GM21515 (cell line): ENCODE results near the gene CENPS.

Experiments
- ATAC-seq: cut with Tn5 transposase; IDR thresholded peaks from one replicate; pipeline ENCODE4 v1.9.1; 2021; ENCODE audit not compliant: unreplicated experiment

CENPS gene

DNA sequence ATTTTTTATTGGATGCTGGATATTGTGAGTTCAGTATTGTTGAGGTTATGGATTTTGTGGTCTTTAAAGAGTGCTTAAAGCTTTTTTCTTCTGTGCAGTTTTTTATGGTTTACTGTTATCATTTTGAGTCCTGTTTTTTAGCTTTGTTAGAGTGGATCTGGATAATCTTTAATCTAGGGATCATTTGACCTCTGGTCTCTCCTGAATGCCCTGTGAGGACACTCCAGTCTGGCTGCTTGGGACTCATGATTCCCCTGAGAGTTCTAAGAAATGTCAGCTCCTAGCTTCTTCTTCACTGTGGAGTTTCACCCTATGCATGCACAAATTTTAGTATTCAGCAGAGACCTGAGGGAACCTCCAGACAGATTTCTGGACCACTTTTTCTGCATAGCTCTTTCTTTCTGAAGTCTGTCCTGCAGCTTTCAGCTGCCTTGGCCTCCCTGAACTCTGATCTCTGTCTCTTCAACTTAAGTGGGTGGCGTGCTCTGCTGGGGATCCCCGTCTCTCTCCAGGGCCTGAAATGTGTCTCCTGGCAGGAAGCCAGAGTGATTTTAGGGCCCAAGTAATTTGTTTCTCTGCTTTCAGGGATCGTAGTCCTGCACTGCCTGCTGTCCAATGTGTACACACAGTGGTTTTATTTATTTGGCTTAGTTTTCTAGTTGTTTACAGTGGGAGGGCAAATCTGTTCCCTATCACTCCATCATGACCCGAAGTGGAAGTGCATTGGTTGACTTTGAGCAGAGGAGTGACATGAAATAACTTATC is 59.2 kb downstream of the CENPS start:
- no peak for ATAC-seq

DNA sequence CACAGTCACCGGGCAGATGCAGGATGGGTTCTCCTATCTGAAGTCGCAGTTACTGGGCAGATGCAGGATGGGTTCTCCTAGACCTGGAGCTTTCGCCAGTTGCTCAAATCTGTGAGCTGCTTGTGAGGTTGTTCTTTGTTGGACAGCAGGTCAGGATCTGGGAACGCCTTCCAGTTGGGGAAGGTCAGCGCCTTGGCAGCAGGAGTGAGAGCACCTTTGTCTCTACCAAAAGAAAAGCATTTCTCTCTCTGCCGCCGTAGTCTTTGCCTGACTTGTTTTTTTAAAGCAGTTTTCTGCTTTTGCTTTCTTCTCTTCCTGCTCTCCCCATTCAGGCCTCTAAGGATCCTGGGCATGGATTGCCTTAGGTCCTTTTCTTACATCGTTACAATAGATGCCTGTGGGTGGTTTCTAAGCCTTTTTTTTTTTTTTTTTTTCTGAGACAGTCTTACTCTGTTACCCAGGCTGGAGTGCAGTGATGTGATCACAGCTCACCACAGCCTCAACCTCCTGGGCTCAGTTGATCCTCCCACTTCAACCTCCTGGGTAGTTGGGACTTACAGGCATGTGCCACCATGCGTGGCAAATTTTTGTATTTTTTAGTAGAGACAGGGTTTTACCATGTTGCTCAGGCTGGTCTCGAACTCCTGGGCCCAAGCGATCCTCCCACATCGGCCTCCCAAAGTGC is 60.2 kb downstream of the CENPS start:
- no peak for ATAC-seq
